Panc1 (cell line): Measurements from ENCODE around the gene CA10. TPM values are rescaled to one million over a fixed set of nuclear protein-coding genes. Genes with fewer than 3 reads are reported as not detected.

Source experiments
- ATAC-seq: fragments of 200-7000 bp; cut with Tn5 transposase; 2 replicates; pipeline ENCODE4 v1.9.1; 2020; ENCODE audit warnings: mild to moderate bottlenecking, moderate library complexity
- BruUV-seq: library from RNA; stranded (reverse); fragments of 400-500 nt; replicated peaks from 2 replicates; lab custom pipeline; 2021; lab: Mats Ljungman, UMichigan
- CTCF ChIA-PET: fragments of 300-600 bp; sonication (Branson Sonifier 250); formaldehyde crosslinking; loops from one replicate; lab custom pipeline; 2022; ENCODE audit warnings: antibody characterized with exemption; lab: Charles Lee
- POLR2A ChIA-PET: fragments of 300-600 bp; sonication (Branson Sonifier 250); formaldehyde crosslinking; loops from one replicate; lab custom pipeline; 2022; ENCODE audit warnings: antibody characterized with exemption; lab: Charles Lee
- DNase-seq: peaks from one replicate; pipeline ENCODE4 v3.0.0-alpha.2; 2010; ENCODE audit warnings: low read depth, low spot score
- H3K27ac ChIP-seq: 2 replicates; pipeline ENCODE4 v1.5.1; 2011; ENCODE audit warnings: mild to moderate bottlenecking, low read length, inconsistent platforms
- H3K27me3 ChIP-seq: fragments of 200-500 bp; sonication (Bioruptor generic); 2 replicates; pipeline ENCODE4 v1.6.0; 2014; ENCODE audit warnings: low read length, inconsistent platforms; ENCODE audit not compliant: control insufficient read depth, insufficient read depth
- H3K36me3 ChIP-seq: fragments of 200-500 bp; sonication (Bioruptor generic); 2 replicates; pipeline ENCODE4 v1.5.1; 2014; ENCODE audit warnings: inconsistent platforms, mild to moderate bottlenecking, low read length, moderate library complexity; ENCODE audit not compliant: control insufficient read depth, insufficient read depth
- H3K4me1 ChIP-seq: 2 replicates; pipeline ENCODE4 v1.5.1; 2011; ENCODE audit warnings: inconsistent platforms, mild to moderate bottlenecking, low read length, moderate library complexity; ENCODE audit not compliant: control insufficient read depth, insufficient read depth
- H3K4me3 ChIP-seq, 2 experiments: 2 replicates each; pipeline ENCODE4 v1.5.1; 2011 to 2012; ENCODE audit warnings: low read depth in 2 of 2, low read length in 2 of 2, mild to moderate bottlenecking in 2 of 2, inconsistent platforms in 1 of 2, moderate library complexity in 1 of 2
- H3K9me3 ChIP-seq: fragments of 200-500 bp; sonication (Bioruptor generic); 2 replicates; pipeline ENCODE4 v1.5.1; 2014; ENCODE audit warnings: low read depth, mild to moderate bottlenecking, inconsistent platforms, low read length, moderate library complexity; ENCODE audit not compliant: control insufficient read depth, insufficient read depth
- CTCF ChIP-seq: fragments of 450-650 bp; IDR thresholded peaks from 2 replicates; pipeline ENCODE4 v1.5.1; 2017; ENCODE audit warnings: mild to moderate bottlenecking
- POLR2AphosphoS5 ChIP-seq: IDR thresholded peaks from 2 replicates; pipeline ENCODE4 v1.6.1; 2012; ENCODE audit warnings: mild to moderate bottlenecking, low read depth, low read length, moderate library complexity
- REST ChIP-seq, 2 experiments: IDR thresholded peaks; 2 replicates each; pipeline ENCODE4 v1.6.1; 2011 to 2012; ENCODE audit warnings: low read depth in 2 of 2, control low read depth in 1 of 2, low read length in 1 of 2, mild to moderate bottlenecking in 1 of 2, moderate library complexity in 1 of 2; ENCODE audit not compliant: insufficient read depth in 1 of 2
- SIN3A ChIP-seq: IDR thresholded peaks from 2 replicates; pipeline ENCODE4 v1.6.1; 2012; ENCODE audit warnings: low read depth, mild to moderate bottlenecking, low read length, moderate library complexity, borderline replicate concordance; ENCODE audit not compliant: insufficient read depth
- TCF7L2 ChIP-seq: IDR thresholded peaks from 2 replicates; pipeline ENCODE4 v1.6.1; 2011; ENCODE audit warnings: mild to moderate bottlenecking, low read depth, low read length, inconsistent platforms
- in situ Hi-C: cut with HindIII; loops from 2 replicates; pipeline ENCODE4 v1.10.0; 2016; ENCODE audit warnings: low sequenced_read_pairs, low pct_unique_long_range_greater_than_20kb
- intact Hi-C: fragments of 100-400 bp; cut with micrococcal nuclease; formaldehyde crosslinking; loops from one replicate; pipeline ENCODE4 v1.10.0; 2022; ENCODE audit not compliant: unreplicated experiment
- total RNA-seq: library from RNA; stranded (reverse); gene quantifications from one replicate; pipeline ENCODE4 v1.2.1, GENCODE V29; 2021; ENCODE audit not compliant: unreplicated experiment

CA10 gene
- total RNA-seq, 1 experiment from 2014 or later: not detected

GRCh38 chr17:51651513-51652298 is 506.8 kb downstream of the CA10 start:
- no peaks in the 10 kb centered on the region for H3K9me3 ChIP-seq
- ATAC-seq (no peak), DNase-seq (no peak)
- no peaks in the 10 kb centered on the region for H3K36me3 ChIP-seq
- peaks cover 14% of the 10 kb centered on the region for H3K27me3 ChIP-seq
- no peak overlapping the region for H3K4me3 ChIP-seq
- CTCF ChIA-PET: no interaction called here
- POLR2A ChIA-PET: no interaction called here
- no peak overlapping the region for H3K27ac ChIP-seq
- intact Hi-C loops: no loop called here
- TF ChIP-seq TCF7L2 (no peak), REST (IDR thresholded peaks at IDR 0.05; ENCODE audit: insufficient read depth in 1 of 2, low read depth in 2 of 2, low read length in 1 of 2) (no peak), CTCF (no peak), SIN3A (no peak), POLR2AphosphoS5 (no peak)
- no peaks in the 10 kb centered on the region for H3K4me1 ChIP-seq
- in situ Hi-C loops: no loop called here
- no TSS peak for BruUV-seq

- ATAC-seq (no peak), DNase-seq (no peak)
- Histone ChIP-seq H3K4me3 (no peak overlapping the region), H3K9me3 (no peaks in the 10 kb centered on the region), H3K4me1 (no peaks in the 10 kb centered on the region), H3K27me3 (peaks cover 14% of the 10 kb centered on the region), H3K27ac (no peak overlapping the region), H3K36me3 (no peaks in the 10 kb centered on the region)
- TF ChIP-seq POLR2AphosphoS5 (no peak), SIN3A (no peak), REST (IDR thresholded peaks at IDR 0.05; ENCODE audit: insufficient read depth in 1 of 2, low read depth in 2 of 2, low read length in 1 of 2) (no peak)
- no TSS peak for BruUV-seq
- in situ Hi-C loops: no loop called here
- intact Hi-C loops: no loop called here
- ChIA-PET POLR2A (no interaction called here), CTCF (no interaction called here)
These were observed 507.7 kb downstream of the CA10 start for GRCh38 chr17:51650772-51651171.
